Mesendoderm (in vitro differentiated cells): Measurements from ENCODE around the gene TSPAN14.
A peak's percentile ranks its signal among the peaks of the same experiment; 100 is the strongest.

Experiments used
- DNase-seq: peaks from one replicate; pipeline ENCODE4 v3.0.0; 2013
- H2AK5ac ChIP-seq: 2 replicates; pipeline ENCODE4 v1.6.1; 2013; ENCODE audit warnings: low read length, inconsistent platforms
- H2BK120ac ChIP-seq: 2 replicates; pipeline ENCODE4 v1.6.1; 2013; ENCODE audit warnings: low read depth, mild to moderate bottlenecking, low read length, moderate library complexity, mixed read lengths
- H2BK15ac ChIP-seq: replicated peaks from 2 replicates; pipeline ENCODE4 v1.6.1; 2013; ENCODE audit warnings: low read depth, mild to moderate bottlenecking, moderate library complexity
- H2BK5ac ChIP-seq: 2 replicates; pipeline ENCODE4 v1.6.1; 2013; ENCODE audit warnings: low read length, inconsistent platforms
- H3K18ac ChIP-seq: 2 replicates; pipeline ENCODE4 v1.6.1; 2013; ENCODE audit warnings: mild to moderate bottlenecking, low read length, mixed read lengths
- H3K23ac ChIP-seq: one replicate; pipeline ENCODE4 v1.6.1; 2013; ENCODE audit warnings: low read length
- H3K27ac ChIP-seq: 2 replicates; pipeline ENCODE4 v1.5.1; 2013; ENCODE audit warnings: low read depth, mild to moderate bottlenecking, inconsistent platforms, low read length, moderate library complexity
- H3K27me3 ChIP-seq: 2 replicates; pipeline ENCODE4 v1.6.1; 2013; ENCODE audit warnings: low read length, control low read depth, mild to moderate bottlenecking, inconsistent platforms; ENCODE audit not compliant: insufficient read depth, poor library complexity
- H3K36me3 ChIP-seq: 2 replicates; pipeline ENCODE4 v1.6.1; 2013; ENCODE audit warnings: low read length, inconsistent platforms; ENCODE audit not compliant: control insufficient read depth, insufficient read depth
- H3K4ac ChIP-seq: one replicate; pipeline ENCODE4 v1.6.1; 2013; ENCODE audit warnings: low read depth, mild to moderate bottlenecking, low read length, moderate library complexity
- H3K4me1 ChIP-seq: 2 replicates; pipeline ENCODE4 v1.6.1; 2013; ENCODE audit warnings: low read depth, low read length, inconsistent platforms; ENCODE audit not compliant: control insufficient read depth
- H3K4me2 ChIP-seq: 2 replicates; pipeline ENCODE4 v1.6.1; 2013; ENCODE audit warnings: low read length
- H3K4me3 ChIP-seq: 2 replicates; pipeline ENCODE4 v1.5.1; 2013; ENCODE audit warnings: mild to moderate bottlenecking, low read length
- H3K56ac ChIP-seq: one replicate; pipeline ENCODE4 v1.6.1; 2013; ENCODE audit warnings: low read length
- H3K79me1 ChIP-seq: 2 replicates; pipeline ENCODE4 v1.6.1; 2013; ENCODE audit warnings: low read length, inconsistent platforms
- H3K79me2 ChIP-seq: 2 replicates; pipeline ENCODE4 v1.6.1; 2013; ENCODE audit warnings: mild to moderate bottlenecking, low read length; ENCODE audit not compliant: control insufficient read depth, insufficient read depth
- H3K9ac ChIP-seq: 2 replicates; pipeline ENCODE4 v1.6.1; 2013; ENCODE audit warnings: low read length, inconsistent platforms
- H4K5ac ChIP-seq: one replicate; pipeline ENCODE4 v1.6.1; 2013; ENCODE audit warnings: low read length
- H4K8ac ChIP-seq: one replicate; pipeline ENCODE4 v1.6.1; 2013; ENCODE audit warnings: low read depth, mild to moderate bottlenecking, control low read depth, low read length, moderate library complexity
- WGBS: extraction: QIAGEN DNeasy Blood & Tissue Kit; methylation state at CpG from one replicate; pipeline ENCODE4 v1.1.7; 2013; ENCODE audit warnings: low lambda C conversion rate, missing lambda C conversion rate; ENCODE audit not compliant: insufficient coverage; ENCODE audit errors: extremely low coverage; 5-methylcytosine and 5-hydroxymethylcytosine counted together

The TSPAN14 gene

DNA sequence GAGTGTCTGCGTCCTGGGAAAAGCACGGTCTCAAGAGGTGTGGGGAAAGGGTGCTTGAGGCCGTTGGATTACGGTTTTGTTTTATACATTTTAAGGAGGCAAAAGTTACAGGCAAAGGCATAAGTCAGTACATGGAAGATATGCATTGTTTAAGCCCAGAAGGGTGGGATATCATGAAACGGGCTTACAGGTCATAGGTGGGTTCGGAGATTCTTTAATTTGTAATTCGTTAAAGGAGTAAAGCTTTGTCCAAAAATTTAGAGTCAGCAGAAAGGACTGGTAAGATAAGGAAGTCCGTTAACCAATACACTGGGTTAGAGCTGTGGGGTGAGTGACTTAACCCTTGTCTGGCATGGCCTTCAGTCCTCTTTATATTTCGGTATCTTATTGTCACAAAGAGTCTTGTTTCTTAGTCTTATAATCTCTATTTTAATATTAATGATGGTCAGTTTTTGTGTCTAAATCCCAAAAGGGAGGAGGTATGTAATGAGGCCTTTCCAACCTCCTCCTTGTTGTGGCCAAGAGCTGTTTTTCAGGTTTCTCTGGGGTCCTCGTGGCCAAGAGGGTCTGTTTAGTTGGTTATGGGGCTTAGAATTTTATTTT, 12.7 kb downstream of the TSPAN14 start:
- Histone ChIP-seq H3K79me2 (peaks cover 76% of the 10 kb centered on the region), H3K4ac (no peak overlapping the region), H3K4me2 (no peak overlapping the region), H3K4me3 (no peak overlapping the region), H4K8ac (no peak overlapping the region), H3K36me3 (peaks cover 3% of the 10 kb centered on the region), H3K27ac (no peak overlapping the region), H2BK15ac (no peak overlapping the region), H3K4me1 (peaks cover 26% of the 10 kb centered on the region), H3K23ac (no peak overlapping the region), H3K9ac (no peak overlapping the region), H3K79me1 (peaks cover 46% of the 10 kb centered on the region), H3K18ac (no peak overlapping the region), H2BK120ac (no peak overlapping the region), H4K5ac (no peak overlapping the region), H2AK5ac (no peak overlapping the region), H3K56ac (peak overlapping the region; percentile 47), H3K27me3 (no peaks in the 10 kb centered on the region), H2BK5ac (no peak overlapping the region)
- DNase-seq, result no peak
- WGBS, result no CpG with 5 or more reads among the region's 10 CpGs

DNA sequence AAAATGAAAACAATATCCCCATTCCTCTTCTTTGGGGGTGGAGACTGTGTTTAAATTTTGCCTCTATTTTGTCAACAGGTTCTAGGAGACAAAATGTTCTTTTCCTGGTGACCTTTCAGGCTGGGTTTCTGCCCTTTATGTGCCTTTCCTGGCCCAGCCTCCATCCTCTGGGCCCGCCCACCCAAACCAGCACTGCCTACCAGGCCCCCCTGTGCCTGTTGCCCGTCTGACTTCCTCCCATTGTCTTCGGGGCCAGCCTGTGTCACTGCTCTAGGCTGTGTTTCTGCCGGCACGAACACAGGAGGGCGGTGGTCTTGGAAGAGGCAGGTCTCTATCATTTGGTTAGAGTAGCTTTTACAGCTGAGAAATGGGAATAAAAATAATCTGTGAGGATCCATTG, 13.9 kb downstream of the TSPAN14 start:
- Histone ChIP-seq H3K27me3 (no peaks in the 10 kb centered on the region), H4K8ac (no peak overlapping the region), H3K56ac (peak overlapping the region; percentile 38), H3K23ac (no peak overlapping the region), H3K27ac (no peak overlapping the region), H2BK120ac (no peak overlapping the region), H4K5ac (no peak overlapping the region), H3K79me2 (peaks cover 72% of the 10 kb centered on the region), H3K79me1 (peaks cover 50% of the 10 kb centered on the region), H3K9ac (peak overlapping the region; percentile 20), H3K18ac (no peak overlapping the region), H3K4ac (no peak overlapping the region), H3K4me3 (no peak overlapping the region), H3K36me3 (peaks cover 3% of the 10 kb centered on the region), H3K4me1 (peaks cover 23% of the 10 kb centered on the region), H3K4me2 (no peak overlapping the region), H2BK5ac (no peak overlapping the region), H2BK15ac (no peak overlapping the region), H2AK5ac (no peak overlapping the region)
- DNase-seq, result peak; percentile 94
- WGBS, result no CpG with 5 or more reads among the region's 6 CpGs

DNA sequence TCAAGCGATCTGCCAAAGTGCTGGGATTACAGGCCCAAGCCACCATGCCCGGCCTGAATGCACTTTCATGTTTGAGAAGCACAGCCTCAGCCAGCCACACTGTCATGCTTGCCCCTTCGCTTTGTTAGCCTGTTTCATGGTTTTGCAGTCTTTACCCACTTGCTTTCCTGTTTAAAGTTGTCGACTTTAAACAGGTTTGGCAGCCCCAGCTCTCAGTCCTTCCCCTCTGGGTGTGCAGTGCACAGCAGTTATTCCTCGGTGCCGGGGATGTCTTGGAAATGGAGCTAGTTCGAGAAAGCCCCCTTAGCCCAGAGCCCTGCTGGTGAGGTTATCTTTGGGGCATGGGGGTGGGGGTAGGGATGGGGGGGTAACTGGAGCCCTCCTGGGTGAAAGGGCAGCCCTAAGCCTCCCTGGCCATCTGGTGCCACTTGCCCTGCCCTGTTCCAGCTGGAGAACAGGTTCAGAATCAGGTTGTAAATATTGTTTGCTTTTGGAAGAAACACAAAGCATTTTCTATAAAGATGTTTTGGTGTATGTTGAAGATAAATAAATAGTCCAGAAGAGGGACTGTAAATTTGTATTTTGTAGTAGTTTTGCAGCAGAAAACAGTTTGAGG, 14.8 kb downstream of the TSPAN14 start:
- peaks cover 3% of the 10 kb centered on the region for H3K36me3 ChIP-seq
- H3K18ac ChIP-seq, result no peak overlapping the region
- H3K9ac ChIP-seq, result no peak overlapping the region
- no CpG with 5 or more reads among the region's 7 CpGs for WGBS
- peaks cover 18% of the 10 kb centered on the region for H3K4me1 ChIP-seq
- H2BK15ac ChIP-seq, result no peak overlapping the region
- no peak overlapping the region for H3K4ac ChIP-seq
- H3K27ac ChIP-seq, result no peak overlapping the region
- no peak overlapping the region for H3K4me2 ChIP-seq
- H4K5ac ChIP-seq, result no peak overlapping the region
- no peak overlapping the region for H2BK120ac ChIP-seq
- no peak overlapping the region for H2BK5ac ChIP-seq
- no peak overlapping the region for H2AK5ac ChIP-seq
- no peak for DNase-seq
- H3K79me2 ChIP-seq, result peaks cover 70% of the 10 kb centered on the region
- H3K27me3 ChIP-seq, result no peaks in the 10 kb centered on the region
- H3K23ac ChIP-seq, result no peak overlapping the region
- H3K56ac ChIP-seq, result no peak overlapping the region
- H3K79me1 ChIP-seq, result peaks cover 50% of the 10 kb centered on the region
- H4K8ac ChIP-seq, result no peak overlapping the region
- H3K4me3 ChIP-seq, result no peak overlapping the region

DNA sequence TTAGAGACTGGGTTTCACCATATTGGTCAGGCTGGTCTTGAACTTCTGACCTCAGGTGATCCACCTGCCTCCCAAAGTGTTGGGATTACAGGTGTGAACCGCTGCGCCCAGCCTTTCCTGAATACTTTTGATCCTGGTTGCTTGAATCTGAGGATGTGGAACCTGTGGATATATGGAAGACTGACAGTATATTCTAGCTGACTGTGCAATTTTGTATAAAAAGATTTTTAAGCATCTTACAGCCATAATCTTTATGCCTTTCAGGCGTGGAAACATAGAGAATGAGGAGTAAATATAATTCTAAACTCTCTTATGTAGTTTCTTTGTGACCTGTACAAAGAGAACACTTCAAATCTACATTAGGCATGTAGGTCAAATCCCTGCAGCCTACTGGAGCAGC, 16.2 kb downstream of the TSPAN14 start:
- no peaks in the 10 kb centered on the region for H3K27me3 ChIP-seq
- peaks cover 13% of the 10 kb centered on the region for H3K4me1 ChIP-seq
- no peak overlapping the region for H3K9ac ChIP-seq

DNA sequence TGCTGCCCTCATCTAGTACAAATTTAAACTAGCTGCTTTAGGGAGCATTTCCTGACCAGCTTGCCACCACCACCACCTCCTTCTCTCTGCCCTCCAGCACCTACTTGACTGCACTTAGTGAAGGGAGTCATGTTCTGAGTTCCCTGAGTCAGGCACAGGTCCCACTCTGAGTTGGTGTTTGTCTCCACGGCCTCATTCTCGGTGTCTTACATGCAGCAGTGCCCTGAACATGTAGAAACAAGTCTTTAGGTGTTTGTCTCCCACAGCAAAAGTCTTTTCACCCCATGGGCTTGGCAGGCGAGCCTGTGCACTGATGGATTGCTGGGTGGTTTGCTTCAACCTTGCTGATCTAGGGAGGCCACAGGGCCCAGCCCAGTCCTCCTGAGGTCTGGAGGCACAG, 16.9 kb downstream of the TSPAN14 start:
- WGBS, result no CpG with 5 or more reads among the region's 3 CpGs
- Histone ChIP-seq H2BK5ac (no peak overlapping the region), H3K4me1 (peaks cover 11% of the 10 kb centered on the region)

More for the DNA sequence above, 16.2 kb downstream of the TSPAN14 start:
- Histone ChIP-seq H3K23ac (no peak overlapping the region), H3K56ac (no peak overlapping the region), H4K5ac (no peak overlapping the region), H2AK5ac (no peak overlapping the region), H2BK120ac (no peak overlapping the region), H2BK5ac (no peak overlapping the region), H3K79me2 (peaks cover 72% of the 10 kb centered on the region), H2BK15ac (no peak overlapping the region), H3K4me2 (no peak overlapping the region), H3K4ac (no peak overlapping the region), H3K27ac (no peak overlapping the region), H3K4me3 (no peak overlapping the region), H3K18ac (no peak overlapping the region), H3K36me3 (peaks cover 3% of the 10 kb centered on the region), H4K8ac (no peak overlapping the region), H3K79me1 (peaks cover 53% of the 10 kb centered on the region)
- no peak for DNase-seq
- no CpG with 5 or more reads among the region's 3 CpGs for WGBS

More for the DNA sequence above, 16.9 kb downstream of the TSPAN14 start:
- no peak overlapping the region for H2BK120ac ChIP-seq
- no peak overlapping the region for H3K4me3 ChIP-seq
- no peak for DNase-seq
- H2AK5ac ChIP-seq, result no peak overlapping the region
- H4K5ac ChIP-seq, result no peak overlapping the region
- H3K4ac ChIP-seq, result no peak overlapping the region
- H4K8ac ChIP-seq, result no peak overlapping the region
- no peaks in the 10 kb centered on the region for H3K27me3 ChIP-seq
- no peak overlapping the region for H3K23ac ChIP-seq
- H3K79me1 ChIP-seq, result peaks cover 46% of the 10 kb centered on the region
- peaks cover 3% of the 10 kb centered on the region for H3K36me3 ChIP-seq
- H3K56ac ChIP-seq, result no peak overlapping the region
- H3K27ac ChIP-seq, result no peak overlapping the region
- no peak overlapping the region for H2BK15ac ChIP-seq
- peaks cover 68% of the 10 kb centered on the region for H3K79me2 ChIP-seq
- no peak overlapping the region for H3K9ac ChIP-seq
- H3K18ac ChIP-seq, result no peak overlapping the region
- H3K4me2 ChIP-seq, result no peak overlapping the region
